PFSK-1 (cell line): ENCODE measurements around the gene MINK1.

Experiments used
- FOXP2 ChIP-seq: optimal IDR thresholded peaks from 2 replicates; pipeline ENCODE3; 2011; ENCODE audit warnings: borderline replicate concordance, control low read depth, inconsistent platforms; ENCODE audit not compliant: insufficient read depth; ENCODE audit errors: extremely low read length, extremely low read depth
- POLR2AphosphoS5 ChIP-seq: IDR thresholded peaks from 2 replicates; pipeline ENCODE4 v1.6.1; 2012; ENCODE audit warnings: low read depth, mild to moderate bottlenecking, control low read depth, low read length, moderate library complexity
- REST ChIP-seq, 2 experiments: IDR thresholded peaks; 2 replicates each; pipeline versions ENCODE4 v1.6.1 to v1.8.0; 2011 to 2012; ENCODE audit warnings: low read depth in 2 of 2, low read length in 2 of 2, control low read depth in 1 of 2, inconsistent platforms in 1 of 2, mild to moderate bottlenecking in 1 of 2, moderate library complexity in 1 of 2; ENCODE audit not compliant: insufficient read depth in 1 of 2
- SIN3A ChIP-seq: IDR thresholded peaks from 2 replicates; pipeline ENCODE4 v1.6.1; 2012; ENCODE audit warnings: mild to moderate bottlenecking, low read length, moderate library complexity, borderline replicate concordance; ENCODE audit not compliant: insufficient read depth
- TAF1 ChIP-seq: IDR thresholded peaks from 2 replicates; pipeline ENCODE4 v1.6.1; 2012; ENCODE audit warnings: low read length, control low read depth, borderline replicate concordance; ENCODE audit not compliant: insufficient read depth

Gene MINK1

GRCh38 chr17:4908301-4908700 is 75.2 kb downstream of the MINK1 start:
- TF ChIP-seq TAF1 (0 out of 2 replicates have a peak, but pooled peaks have one; percentile 42), POLR2AphosphoS5 (peak; percentile 49; the same call in 1 of the 2 replicates), FOXP2 (no peak), REST (IDR thresholded peaks at IDR 0.05; ENCODE audit: insufficient read depth in 1 of 2, low read depth in 2 of 2, low read length in 2 of 2) (0 out of 4 replicates have a peak, but pooled peaks of 1 of the 2 experiments have one; percentile 11), SIN3A (no peak)

GRCh38 chr17:4908711-4909496 is 75.8 kb downstream of the MINK1 start:
- no peak; the same call in 1 of the 2 replicates for TF ChIP-seq SIN3A
- peak; percentile 51 for TF ChIP-seq FOXP2
- no peak; the same call in 1 of the 2 replicates for TF ChIP-seq POLR2AphosphoS5
- peak; percentile 70; the same call in 1 of the 2 replicates for TF ChIP-seq TAF1
- peak in 1 of 2 experiments; percentile 6; a peak in 1 of 4 replicates for TF ChIP-seq REST (IDR thresholded peaks at IDR 0.05; ENCODE audit: insufficient read depth in 1 of 2, low read depth in 2 of 2, low read length in 2 of 2)

- TF ChIP-seq REST (IDR thresholded peaks at IDR 0.05; ENCODE audit: insufficient read depth in 1 of 2, low read depth in 2 of 2, low read length in 2 of 2) (no peak), FOXP2 (no peak), POLR2AphosphoS5 (no peak), SIN3A (no peak), TAF1 (no peak)
Measured at GRCh38 chr17:4913994-4914393, 80.9 kb downstream of the MINK1 start.

GRCh38 chr17:4919511-4920047 is 86.4 kb downstream of the MINK1 start:
- no peak for TF ChIP-seq POLR2AphosphoS5
- no peak for TF ChIP-seq TAF1
- no peak for TF ChIP-seq FOXP2
- TF ChIP-seq SIN3A = no peak
- TF ChIP-seq REST (IDR thresholded peaks at IDR 0.05; ENCODE audit: insufficient read depth in 1 of 2, low read depth in 2 of 2, low read length in 2 of 2) = no peak
